ENCODE measurements around the gene PKHD1.

Gene PKHD1

DNA sequence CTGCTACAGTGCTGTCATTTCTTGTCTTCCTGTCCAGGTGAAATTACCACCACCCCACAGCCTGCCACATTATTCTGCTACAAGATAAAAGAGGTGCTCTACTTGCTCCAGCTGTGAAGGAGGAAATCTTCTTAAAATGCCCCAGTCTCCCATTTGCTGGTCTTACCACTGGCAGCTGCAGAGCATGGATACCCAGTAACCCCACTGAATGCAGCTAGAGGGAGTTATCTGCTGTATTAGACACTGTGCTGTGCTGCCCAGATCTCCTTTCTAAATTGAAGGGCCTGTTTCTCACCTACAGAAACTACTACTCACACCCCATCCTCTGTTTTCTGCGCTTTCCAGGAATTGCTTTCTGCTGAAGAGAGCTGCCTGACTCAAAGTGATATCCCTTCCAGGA, 517.8 kb downstream of the PKHD1 start:
- H3K79me2 ChIP-seq (ENCODE audit: control insufficient read depth, insufficient read depth, low read length, unreplicated experiment) = no peaks in the 10 kb centered on the region
- H3K27me3 ChIP-seq (ENCODE audit: insufficient read depth, low read length) = no peaks in the 10 kb centered on the region
- no peak overlapping the region for H3K27ac ChIP-seq (ENCODE audit: low read depth, low read length)
- no peak overlapping the region for H2AFZ ChIP-seq (ENCODE audit: low read length, unreplicated experiment)
- H3K36me3 ChIP-seq (ENCODE audit: insufficient read depth, low read length) = no peaks in the 10 kb centered on the region
- H3K4me3 ChIP-seq (ENCODE audit: low read depth, low read length) = no peak overlapping the region
- no peaks in the 10 kb centered on the region for H3K4me1 ChIP-seq (ENCODE audit: control insufficient read depth, insufficient read depth, low read length, unreplicated experiment)

- no peak overlapping the region for H3K27ac ChIP-seq (ENCODE audit: low read depth, low read length)
- no peak overlapping the region for H2AFZ ChIP-seq (ENCODE audit: low read length, unreplicated experiment)
- H3K27me3 ChIP-seq (ENCODE audit: insufficient read depth, low read length) = no peaks in the 10 kb centered on the region
- no peak overlapping the region for H3K4me3 ChIP-seq (ENCODE audit: low read depth, low read length)
- H3K4me1 ChIP-seq (ENCODE audit: control insufficient read depth, insufficient read depth, low read length, unreplicated experiment) = no peaks in the 10 kb centered on the region
- no peaks in the 10 kb centered on the region for H3K79me2 ChIP-seq (ENCODE audit: control insufficient read depth, insufficient read depth, low read length, unreplicated experiment)
- no peaks in the 10 kb centered on the region for H3K36me3 ChIP-seq (ENCODE audit: insufficient read depth, low read length)
These were observed 518.6 kb downstream of the PKHD1 start for GRCh38 chr6:51568771-51569170.

- Histone ChIP-seq H3K79me2 (ENCODE audit: control insufficient read depth, insufficient read depth, low read length, unreplicated experiment) (no peaks in the 10 kb centered on the region), H3K27ac (ENCODE audit: low read depth, low read length) (no peak overlapping the region), H3K27me3 (ENCODE audit: insufficient read depth, low read length) (no peaks in the 10 kb centered on the region), H3K36me3 (ENCODE audit: insufficient read depth, low read length) (no peaks in the 10 kb centered on the region), H3K4me1 (ENCODE audit: control insufficient read depth, insufficient read depth, low read length, unreplicated experiment) (no peaks in the 10 kb centered on the region), H3K4me3 (ENCODE audit: low read depth, low read length) (no peak overlapping the region), H2AFZ (ENCODE audit: low read length, unreplicated experiment) (no peak overlapping the region)
These were observed 521.9 kb downstream of the PKHD1 start for GRCh38 chr6:51565472-51565871.
